Kidney epithelial cell (primary cell): ENCODE measurements around the gene UBTF. TPM values are rescaled to one million over a fixed set of nuclear protein-coding genes. Genes with fewer than 3 reads are reported as not detected.

ENCODE experiments used
- DNase-seq: peaks from one replicate; pipeline ENCODE4 v3.0.0-alpha.2; 2010; ENCODE audit warnings: low read depth
- H3K27me3 ChIP-seq: 2 replicates; pipeline ENCODE4 v1.6.0; 2011; ENCODE audit warnings: low read length; ENCODE audit not compliant: control insufficient read depth, insufficient read depth
- H3K36me3 ChIP-seq: 2 replicates; pipeline ENCODE4 v1.5.1; 2011; ENCODE audit warnings: low read length; ENCODE audit not compliant: control insufficient read depth, insufficient read depth
- H3K4me3 ChIP-seq: 2 replicates; pipeline ENCODE4 v1.5.1; 2011; ENCODE audit warnings: low read depth, mild to moderate bottlenecking, control low read depth, low read length
- total RNA-seq: library from RNA; depleted of rRNA; stranded (reverse); fragments of >200 nt; gene quantifications from 2 replicates; pipeline ENCODE4 v1.2.3, GENCODE V29; 2015
- TF ChIP-seq, protein P1 (sequence below): IDR thresholded peaks from 2 replicates; pipeline ENCODE4 v1.5.1; 2011; ENCODE audit warnings: mild to moderate bottlenecking, moderate library complexity, low read length, control low read depth, inconsistent platforms; ENCODE audit not compliant: insufficient read depth, poor library complexity, severe bottlenecking

The UBTF gene
- total RNA-seq, 1 donor from 2014 or later, result 41.7 TPM

- no peak for DNase-seq
- no peak overlapping the region for H3K4me3 ChIP-seq
- no peaks in the 10 kb centered on the region for H3K27me3 ChIP-seq
- TF ChIP-seq, protein P1, sequence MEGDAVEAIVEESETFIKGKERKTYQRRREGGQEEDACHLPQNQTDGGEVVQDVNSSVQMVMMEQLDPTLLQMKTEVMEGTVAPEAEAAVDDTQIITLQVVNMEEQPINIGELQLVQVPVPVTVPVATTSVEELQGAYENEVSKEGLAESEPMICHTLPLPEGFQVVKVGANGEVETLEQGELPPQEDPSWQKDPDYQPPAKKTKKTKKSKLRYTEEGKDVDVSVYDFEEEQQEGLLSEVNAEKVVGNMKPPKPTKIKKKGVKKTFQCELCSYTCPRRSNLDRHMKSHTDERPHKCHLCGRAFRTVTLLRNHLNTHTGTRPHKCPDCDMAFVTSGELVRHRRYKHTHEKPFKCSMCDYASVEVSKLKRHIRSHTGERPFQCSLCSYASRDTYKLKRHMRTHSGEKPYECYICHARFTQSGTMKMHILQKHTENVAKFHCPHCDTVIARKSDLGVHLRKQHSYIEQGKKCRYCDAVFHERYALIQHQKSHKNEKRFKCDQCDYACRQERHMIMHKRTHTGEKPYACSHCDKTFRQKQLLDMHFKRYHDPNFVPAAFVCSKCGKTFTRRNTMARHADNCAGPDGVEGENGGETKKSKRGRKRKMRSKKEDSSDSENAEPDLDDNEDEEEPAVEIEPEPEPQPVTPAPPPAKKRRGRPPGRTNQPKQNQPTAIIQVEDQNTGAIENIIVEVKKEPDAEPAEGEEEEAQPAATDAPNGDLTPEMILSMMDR, result no peak
- peaks cover 8% of the 10 kb centered on the region for H3K36me3 ChIP-seq
Observed at GRCh38 chr17:44214230-44214494, 5.3 kb downstream of the UBTF start.

GRCh38 chr17:44213403-44214229 is 5.9 kb downstream of the UBTF start:
- TF ChIP-seq, protein P1, result no peak
- H3K36me3 ChIP-seq, result peaks cover 9% of the 10 kb centered on the region
- no peaks in the 10 kb centered on the region for H3K27me3 ChIP-seq
- no peak for DNase-seq
- no peak overlapping the region for H3K4me3 ChIP-seq

- H3K27me3 ChIP-seq, result no peaks in the 10 kb centered on the region
- no peak for DNase-seq
- peaks cover 10% of the 10 kb centered on the region for H3K36me3 ChIP-seq
- TF ChIP-seq, protein P1, result no peak
- H3K4me3 ChIP-seq, result no peak overlapping the region
Observed at GRCh38 chr17:44212507-44213402, 6.7 kb downstream of the UBTF start.

DNA sequence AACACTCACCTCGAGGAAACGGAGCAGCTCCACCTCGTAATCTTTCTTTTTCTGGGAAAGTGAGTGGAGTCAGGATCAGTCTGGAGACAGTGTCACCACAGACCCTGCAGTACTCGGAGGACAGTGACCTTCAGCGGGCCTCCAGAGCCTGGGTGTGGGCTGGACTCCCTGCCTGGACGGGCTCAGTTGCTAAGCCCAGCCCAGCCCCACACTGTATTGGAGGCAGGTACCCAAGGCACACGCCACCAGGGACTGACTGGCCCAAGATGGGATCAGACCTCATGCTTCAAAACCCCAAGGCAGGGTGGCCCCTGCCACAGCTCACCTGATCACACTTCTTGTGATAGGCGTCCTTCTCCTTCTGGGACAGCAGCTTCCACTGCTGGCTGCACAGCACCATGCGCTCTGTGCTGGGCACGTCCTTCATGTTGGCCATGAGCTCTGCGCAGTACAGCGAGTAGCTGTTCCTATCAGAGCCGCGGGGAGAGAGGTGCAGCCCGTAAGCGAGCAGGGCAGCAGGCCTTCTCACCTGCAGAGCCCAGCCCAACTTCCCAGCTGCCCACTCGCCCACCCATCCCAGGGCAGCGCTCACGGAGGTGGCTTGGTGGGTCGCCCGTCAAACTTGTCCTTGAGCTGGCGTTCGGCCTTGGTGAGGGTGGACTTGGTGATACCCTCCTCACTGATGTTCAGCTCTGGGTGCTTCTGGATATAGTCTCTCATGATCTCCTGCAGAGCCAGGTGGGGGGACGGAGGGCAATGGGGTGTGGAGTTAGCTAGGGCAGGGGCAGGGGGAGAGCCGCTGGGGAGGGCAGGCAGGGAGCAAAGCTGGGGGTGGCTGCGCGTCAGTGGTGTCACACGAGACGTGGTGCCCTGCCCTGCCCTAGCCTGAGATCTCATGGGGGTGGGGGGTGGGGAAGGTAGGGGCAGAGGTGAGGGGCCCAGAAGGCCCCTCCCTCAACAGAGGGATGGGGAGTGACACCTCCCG is 7.9 kb downstream of the UBTF start:
- no peak for DNase-seq
- Histone ChIP-seq H3K4me3 (no peak overlapping the region), H3K36me3 (peaks cover 10% of the 10 kb centered on the region), H3K27me3 (no peaks in the 10 kb centered on the region)
- TF ChIP-seq, protein P1, result no peak

DNA sequence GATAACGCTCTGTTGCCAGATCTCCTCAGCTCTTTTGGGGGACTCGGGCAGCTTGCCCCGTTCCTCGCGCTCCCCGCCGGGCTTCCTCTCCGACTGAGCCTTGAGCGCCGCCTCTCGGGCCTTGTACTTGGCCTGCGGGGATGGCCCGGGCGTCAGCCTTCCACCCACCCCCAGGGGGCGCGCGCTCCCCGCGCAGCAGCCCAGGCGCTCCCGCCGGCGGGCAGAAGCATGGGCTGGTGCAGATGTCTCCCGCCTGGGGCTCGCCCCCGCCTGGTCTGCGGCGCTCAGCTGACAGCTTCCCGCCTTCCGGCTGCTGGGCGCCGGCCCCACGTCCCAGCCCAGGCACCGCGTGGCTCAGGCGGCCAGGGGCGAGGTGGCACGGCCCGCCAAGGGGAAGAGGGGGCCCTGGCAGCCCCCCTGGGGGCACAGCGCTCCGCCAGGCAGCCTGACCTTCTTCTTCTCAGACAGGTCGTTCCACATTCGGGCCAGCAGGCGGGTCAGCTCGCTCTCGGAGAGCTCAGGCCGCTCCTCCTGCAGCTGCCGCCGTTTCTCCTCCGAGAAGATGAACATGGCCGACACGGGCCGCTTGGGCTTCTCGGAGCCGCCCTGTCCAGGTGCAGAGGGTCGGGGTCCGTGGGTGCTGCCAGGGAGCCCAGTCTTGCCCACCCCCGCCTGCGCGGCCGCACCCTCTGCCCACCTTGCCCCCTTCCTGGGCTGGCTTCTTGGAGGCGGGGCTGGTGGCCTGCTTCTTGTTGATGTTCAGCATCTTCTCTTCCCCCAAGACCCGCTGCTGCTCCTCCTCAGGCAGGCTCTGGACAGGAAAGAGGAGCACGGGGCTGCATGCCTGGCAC is 8.9 kb downstream of the UBTF start:
- no peak overlapping the region for H3K4me3 ChIP-seq
- TF ChIP-seq, protein P1, result peak; percentile 78
- no peak for DNase-seq
- H3K27me3 ChIP-seq, result no peaks in the 10 kb centered on the region
- peaks cover 9% of the 10 kb centered on the region for H3K36me3 ChIP-seq
